C4-2B (cell line): ENCODE measurements around the gene AFAP1.

Experiments
- CTCF ChIP-seq: fragments of 450-650 bp; conservative IDR thresholded peaks from 2 replicates; pipeline ENCODE4 v1.5.1; 2017; ENCODE audit warnings: mild to moderate bottlenecking
- ZFX ChIP-seq: fragments of 450-650 bp; IDR thresholded peaks from 2 replicates; pipeline ENCODE4 v1.6.1; 2017

GRCh38 chr4:7826909-7827306 lies 112.8 kb downstream of the AFAP1 start:
- TF ChIP-seq CTCF = no peak
- TF ChIP-seq ZFX = no peak
